Bronchial smooth muscle cell (primary cell): ENCODE data around the gene SELENOF. TPM values are rescaled to one million over a fixed set of nuclear protein-coding genes. Genes with fewer than 3 reads are reported as not detected.

ENCODE experiments used
- total RNA-seq: library from RNA; depleted of rRNA; stranded (reverse); fragments of >200 nt; gene quantifications from 2 replicates; pipeline ENCODE4 v1.2.1, GENCODE V29; 2014

The SELENOF gene
- total RNA-seq, result 125 and 175 TPM in 2 replicates

DNA sequence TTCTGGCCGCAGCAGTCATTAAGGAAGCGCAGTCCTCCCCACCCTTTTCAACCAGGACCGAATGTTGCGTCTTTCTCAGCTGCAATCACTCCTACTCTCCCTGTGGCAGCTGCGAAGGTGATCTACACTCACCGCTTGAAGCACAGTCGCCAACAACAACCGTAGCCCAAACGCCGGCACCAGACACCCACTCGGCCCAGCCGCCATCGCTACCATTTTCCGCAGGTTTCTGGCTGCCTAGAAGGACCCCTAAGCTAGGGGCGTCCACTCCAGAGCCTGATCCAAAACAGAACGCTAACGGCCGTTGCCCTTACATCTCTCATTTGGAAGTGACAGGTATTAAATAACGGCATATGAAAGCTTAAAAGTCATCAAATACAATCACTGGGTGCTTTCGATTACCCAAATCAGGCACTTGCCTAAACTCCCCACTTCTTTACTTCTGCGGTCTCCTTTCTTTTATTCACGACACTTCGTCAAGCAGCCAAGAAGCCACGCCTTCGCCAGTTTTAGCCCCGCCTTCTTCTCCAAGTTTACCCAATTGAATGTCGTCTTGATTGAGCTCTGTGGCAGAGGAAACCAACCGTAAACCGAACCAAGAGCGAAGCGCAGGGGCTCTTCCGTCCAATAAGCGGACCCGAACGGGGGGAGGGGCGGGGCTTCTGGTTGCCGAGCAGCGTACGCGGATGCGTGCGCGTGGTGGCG lies at the start of gene SELENOF:
Gene SELENOF, minus strand, starts transcription at position 231 of the 705 bp plus-strand sequence. Its CDS starts 15 bp downstream, at position 216.

GRCh38 chr1:86914601-86914997 lies 673 bp upstream of the SELENOF start, which contains the start of gene HS2ST1:
Gene HS2ST1 (plus strand): TSS chr1:86914635.

Other genes with a start within 250 kb of the SELENOF start
- 23.2 and 32.0 TPM in 2 replicates for gene SH3GLB1, start 209.6 kb downstream of the SELENOF start, total RNA-seq
- 18.8 and 41.5 TPM in 2 replicates for gene HS2ST1, start 509 bp upstream of the SELENOF start, total RNA-seq